Fibroblast of villous mesenchyme (primary cell): ENCODE measurements around the gene DNAJC18. TPM values are rescaled to one million over a fixed set of nuclear protein-coding genes. Genes with fewer than 3 reads are reported as not detected.

Source experiments
- DNase-seq: peaks from one replicate; pipeline ENCODE4 v3.0.0-alpha.2; 2010; ENCODE audit warnings: low read depth
- H3K4me3 ChIP-seq: 2 replicates; pipeline ENCODE4 v1.5.1; 2011; ENCODE audit warnings: low read depth, mild to moderate bottlenecking, low read length
- CTCF ChIP-seq: IDR thresholded peaks from 2 replicates; pipeline ENCODE4 v1.5.1; 2012; ENCODE audit warnings: low read depth, mild to moderate bottlenecking, low read length; ENCODE audit not compliant: insufficient read depth
- total RNA-seq: library from RNA; depleted of rRNA; stranded (reverse); fragments of >200 nt; gene quantifications from 2 replicates; pipeline ENCODE4 v1.2.3, GENCODE V29; 2012

Gene DNAJC18
- total RNA-seq, 1 donor = 16.4 TPM

GRCh38 chr5:139453683-139454567 is 14.6 kb upstream of the DNAJC18 start:
- H3K4me3 ChIP-seq = no peak overlapping the region
- TF ChIP-seq CTCF = no peak
- no peak for DNase-seq

- no peak for TF ChIP-seq CTCF
- no peak for DNase-seq
Measured at GRCh38 chr5:139451878-139452660, 12.7 kb upstream of the DNAJC18 start.

GRCh38 chr5:139451176-139451575 is 11.9 kb upstream of the DNAJC18 start:
- TF ChIP-seq CTCF = no peak
- DNase-seq = no peak
- H3K4me3 ChIP-seq = no peak overlapping the region

More at GRCh38 chr5:139451878-139452660, 12.7 kb upstream of the DNAJC18 start:
- H3K4me3 ChIP-seq = no peak overlapping the region

GRCh38 chr5:139446956-139447779 is 7.8 kb upstream of the DNAJC18 start:
- DNase-seq = no peak
- TF ChIP-seq CTCF = no peak
- no peak overlapping the region for H3K4me3 ChIP-seq

GRCh38 chr5:139445325-139446170 is 6.2 kb upstream of the DNAJC18 start:
- H3K4me3 ChIP-seq = no peak overlapping the region
- peak; percentile 62 for DNase-seq
- TF ChIP-seq CTCF = no peak
